ENCODE data around the gene CAPN13.

CAPN13 gene

DNA sequence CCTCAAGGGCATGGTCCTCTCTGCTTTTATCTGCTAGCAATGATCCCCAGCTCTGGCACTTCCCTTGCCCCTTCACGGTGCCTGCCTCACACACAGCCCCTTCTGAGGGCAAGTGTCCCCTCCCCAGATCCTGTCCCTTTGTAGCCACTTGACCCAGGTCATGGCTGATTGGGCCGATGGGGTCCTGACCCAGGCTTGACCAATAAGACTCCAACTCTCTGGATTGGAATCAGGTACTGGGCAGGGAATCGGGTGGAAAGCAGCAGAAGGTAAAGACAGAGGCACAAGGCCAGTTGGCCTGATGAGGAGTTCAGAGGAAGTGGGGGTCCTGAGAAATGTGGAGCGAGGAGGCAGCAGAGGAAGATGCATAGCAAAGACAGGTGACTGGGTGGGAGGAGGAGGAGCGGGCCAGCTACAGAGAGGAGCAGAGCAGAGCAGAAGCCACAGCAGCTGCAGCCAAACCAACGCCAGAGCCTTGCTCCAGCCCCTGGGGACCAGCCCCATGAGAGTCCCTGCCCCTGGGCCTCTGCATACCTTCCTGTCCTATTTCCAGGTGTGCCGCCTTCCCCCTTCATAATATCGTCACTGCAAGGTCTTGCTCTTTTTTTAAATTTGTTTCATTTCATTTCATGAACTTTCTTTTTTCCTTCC is 39.1 kb downstream of the CAPN13 start:
- peaks cover 80% of the 10 kb centered on the region for H3K27me3 Mint-ChIP-seq
- H3K27ac Mint-ChIP-seq (ENCODE audit: low read depth), result no peak overlapping the region
- no peaks in the 10 kb centered on the region for H3K9me3 Mint-ChIP-seq
- no peak for ATAC-seq (replicated peaks; ENCODE audit: extremely low read depth, poor library complexity, severe bottlenecking)
- no peaks in the 10 kb centered on the region for H3K4me1 Mint-ChIP-seq
- H3K4me3 Mint-ChIP-seq, result no peak overlapping the region
- no peak for DNase-seq (ENCODE audit: low spot score in 2 of 2)
- no peaks in the 10 kb centered on the region for H3K36me3 Mint-ChIP-seq (ENCODE audit: insufficient read depth)

DNA sequence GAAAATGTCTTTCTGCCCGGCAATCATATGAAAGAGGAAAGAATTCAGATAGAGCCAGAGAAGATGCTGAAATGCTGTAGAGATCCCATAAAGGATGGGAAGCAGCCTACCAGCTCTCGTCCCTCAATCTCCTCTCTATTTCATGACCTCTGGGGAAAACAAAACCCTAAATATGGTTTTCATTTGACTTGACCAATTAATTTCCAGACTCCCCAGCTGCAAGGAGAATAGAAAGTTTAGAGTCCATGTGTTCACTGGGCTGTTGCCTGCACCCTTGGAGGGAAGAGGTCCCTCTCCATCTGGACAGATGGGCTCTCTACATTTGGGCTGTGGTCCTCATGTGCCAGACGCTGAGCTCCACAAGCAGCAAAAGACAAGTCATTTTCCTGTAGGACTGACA is 40.6 kb downstream of the CAPN13 start:
- no peak overlapping the region for H3K4me3 Mint-ChIP-seq
- no peaks in the 10 kb centered on the region for H3K36me3 Mint-ChIP-seq (ENCODE audit: insufficient read depth)
- no peak overlapping the region for H3K27ac Mint-ChIP-seq (ENCODE audit: low read depth)
- peaks cover 70% of the 10 kb centered on the region for H3K27me3 Mint-ChIP-seq
- DNase-seq (ENCODE audit: low spot score in 2 of 2), result no peak
- H3K9me3 Mint-ChIP-seq, result no peaks in the 10 kb centered on the region
- H3K4me1 Mint-ChIP-seq, result no peaks in the 10 kb centered on the region
- ATAC-seq (replicated peaks; ENCODE audit: extremely low read depth, poor library complexity, severe bottlenecking), result no peak

DNA sequence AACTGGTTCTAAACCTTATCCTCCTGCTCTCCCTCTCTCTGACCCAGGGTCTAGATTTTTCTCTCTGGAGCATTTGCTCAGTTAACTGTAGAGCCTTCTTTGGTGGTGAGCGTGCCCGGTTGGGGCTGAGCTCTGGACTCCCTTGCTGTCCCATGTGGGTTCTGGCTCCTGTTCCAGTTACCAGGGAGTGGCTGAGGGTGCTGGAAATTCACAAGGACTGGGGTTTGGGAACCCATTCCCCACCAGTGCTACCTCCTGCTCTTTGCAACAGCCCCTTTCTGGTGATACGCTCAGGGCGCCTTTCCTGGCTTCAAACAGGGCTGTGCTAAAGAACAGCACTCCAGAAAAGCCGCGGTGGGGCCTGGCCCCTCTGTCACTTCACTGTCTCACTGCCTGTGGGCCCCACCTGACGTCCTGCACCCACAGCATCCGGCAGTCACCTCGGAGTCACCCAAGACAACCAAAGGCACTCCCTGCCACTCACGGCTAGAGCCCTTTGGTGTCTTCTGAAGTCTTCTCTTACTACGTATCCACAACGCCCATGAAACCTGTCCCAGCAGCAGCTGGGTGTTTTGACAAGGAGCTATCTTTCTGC is 41.3 kb downstream of the CAPN13 start:
- no peak for ATAC-seq (replicated peaks; ENCODE audit: extremely low read depth, poor library complexity, severe bottlenecking)
- Mint-ChIP-seq H3K9me3 (no peaks in the 10 kb centered on the region), H3K4me1 (no peaks in the 10 kb centered on the region), H3K27ac (ENCODE audit: low read depth) (no peak overlapping the region), H3K36me3 (ENCODE audit: insufficient read depth) (no peaks in the 10 kb centered on the region), H3K4me3 (no peak overlapping the region), H3K27me3 (peaks cover 76% of the 10 kb centered on the region)
- DNase-seq (ENCODE audit: low spot score in 2 of 2), result no peak

DNA sequence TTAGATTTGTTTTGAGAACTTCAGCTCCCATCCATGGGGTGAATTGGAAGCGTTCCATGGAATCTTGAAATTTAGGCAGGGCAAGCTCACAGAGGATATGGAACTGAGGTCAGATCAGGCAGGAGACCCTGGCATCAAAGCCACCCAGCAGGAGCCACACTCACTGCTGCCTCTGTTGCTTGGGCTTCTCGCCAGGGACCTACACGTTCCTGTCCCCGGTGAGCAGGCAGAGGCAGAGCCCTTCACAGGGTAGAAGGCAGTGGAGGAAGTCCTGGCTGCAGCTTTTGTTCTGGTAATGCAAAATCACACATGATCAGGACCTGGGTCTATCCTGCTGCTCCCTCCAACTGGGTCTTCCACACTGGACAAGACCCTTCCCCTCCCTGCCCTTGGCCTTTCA is 42.1 kb downstream of the CAPN13 start:
- Mint-ChIP-seq H3K36me3 (ENCODE audit: insufficient read depth) (no peaks in the 10 kb centered on the region), H3K27me3 (peaks cover 76% of the 10 kb centered on the region), H3K9me3 (no peaks in the 10 kb centered on the region), H3K27ac (ENCODE audit: low read depth) (no peak overlapping the region), H3K4me1 (no peaks in the 10 kb centered on the region), H3K4me3 (no peak overlapping the region)
- DNase-seq (ENCODE audit: low spot score in 2 of 2) (no peak), ATAC-seq (replicated peaks; ENCODE audit: extremely low read depth, poor library complexity, severe bottlenecking) (no peak)

DNA sequence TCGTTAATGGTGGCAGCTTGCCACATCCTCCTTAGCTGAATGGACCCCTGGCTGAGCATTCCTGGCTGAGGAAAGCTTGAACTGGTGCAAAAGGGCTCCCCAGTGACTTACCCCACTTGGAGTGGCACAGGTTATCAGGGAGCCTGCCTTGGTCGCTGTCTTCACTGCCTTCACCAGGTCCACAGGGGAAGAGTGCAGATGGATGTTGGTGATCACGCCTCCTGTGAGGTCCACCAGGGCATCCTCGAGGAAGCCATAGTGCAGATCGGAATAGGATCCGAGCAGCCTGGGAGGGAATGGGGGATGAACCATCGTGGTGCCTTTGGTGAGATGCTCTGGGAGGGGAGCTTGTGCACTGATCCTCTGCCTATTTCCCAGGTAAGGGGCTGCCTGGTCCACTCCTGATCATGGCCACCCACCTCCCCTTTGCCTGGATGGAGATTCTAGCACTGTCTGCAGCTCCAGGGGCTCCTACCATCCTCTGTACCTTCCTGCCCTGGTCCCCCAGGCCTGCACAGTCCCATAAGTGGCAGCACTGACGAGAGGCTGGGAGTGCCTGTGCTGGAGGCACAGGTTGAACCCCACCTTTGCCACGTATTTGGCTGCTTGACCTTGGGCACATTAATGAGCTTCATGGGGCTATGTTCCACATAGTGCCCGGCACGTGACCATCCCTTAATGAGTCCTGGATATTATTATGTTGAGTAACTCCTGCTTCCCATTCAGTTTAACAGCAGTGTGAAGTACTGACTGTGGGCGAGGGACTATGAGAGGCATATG is 43.0 kb downstream of the CAPN13 start:
- DNase-seq (ENCODE audit: low spot score in 2 of 2), result no peak
- Mint-ChIP-seq H3K36me3 (ENCODE audit: insufficient read depth) (no peaks in the 10 kb centered on the region), H3K27ac (ENCODE audit: low read depth) (no peak overlapping the region), H3K9me3 (no peaks in the 10 kb centered on the region), H3K27me3 (peaks cover 75% of the 10 kb centered on the region), H3K4me1 (no peaks in the 10 kb centered on the region), H3K4me3 (no peak overlapping the region)
- no peak for ATAC-seq (replicated peaks; ENCODE audit: extremely low read depth, poor library complexity, severe bottlenecking)

DNA sequence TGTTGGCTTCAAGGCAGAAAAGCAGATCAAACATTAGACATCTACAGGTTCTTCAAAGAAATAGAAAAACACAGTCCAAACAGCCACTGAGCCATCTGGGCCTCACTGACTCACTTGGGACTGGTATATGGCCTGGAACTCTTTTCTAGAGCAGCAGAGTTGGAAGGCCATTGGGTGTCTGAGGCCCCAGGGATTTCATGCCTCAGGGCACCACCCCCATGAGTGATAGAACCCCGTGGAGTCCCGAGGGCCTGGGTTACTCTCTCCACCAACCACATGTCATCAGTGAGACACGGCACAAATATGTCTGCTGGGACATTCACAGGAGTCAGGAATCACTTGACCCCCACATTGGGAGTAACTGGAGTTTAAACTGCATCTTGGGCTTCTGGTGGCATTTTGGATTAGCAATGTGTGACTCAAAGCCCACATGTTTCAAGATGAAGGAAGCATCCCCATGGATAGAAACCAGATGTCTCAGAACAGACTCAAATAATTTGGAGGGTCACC is 44.0 kb downstream of the CAPN13 start:
- no peak overlapping the region for H3K4me3 Mint-ChIP-seq
- no peaks in the 10 kb centered on the region for H3K4me1 Mint-ChIP-seq
- peaks cover 65% of the 10 kb centered on the region for H3K27me3 Mint-ChIP-seq
- DNase-seq (ENCODE audit: low spot score in 2 of 2), result no peak
- H3K36me3 Mint-ChIP-seq (ENCODE audit: insufficient read depth), result no peaks in the 10 kb centered on the region
- no peaks in the 10 kb centered on the region for H3K9me3 Mint-ChIP-seq
- no peak for ATAC-seq (replicated peaks; ENCODE audit: extremely low read depth, poor library complexity, severe bottlenecking)
- no peak overlapping the region for H3K27ac Mint-ChIP-seq (ENCODE audit: low read depth)

DNA sequence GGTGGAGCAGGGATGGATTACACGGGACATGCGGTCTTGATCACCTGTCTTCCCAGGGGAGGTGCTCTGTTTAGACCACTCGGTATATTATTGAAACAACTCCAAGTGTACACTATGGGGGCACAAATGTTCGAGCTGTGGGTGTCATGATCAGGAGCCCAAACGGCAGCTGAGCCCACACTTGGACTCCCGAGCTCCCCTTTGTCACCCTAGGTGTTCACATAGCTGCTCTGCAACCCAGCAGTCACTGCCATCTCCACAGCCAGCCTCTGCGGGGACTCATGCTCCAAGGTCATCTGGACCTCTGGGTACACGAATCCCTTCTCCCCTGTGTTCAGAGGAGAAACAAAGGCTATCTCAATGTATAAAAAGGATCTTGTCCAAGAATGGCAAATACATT is 46.0 kb downstream of the CAPN13 start:
- H3K4me3 Mint-ChIP-seq, result no peak overlapping the region
- no peaks in the 10 kb centered on the region for H3K36me3 Mint-ChIP-seq (ENCODE audit: insufficient read depth)
- H3K4me1 Mint-ChIP-seq, result no peaks in the 10 kb centered on the region
- peaks cover 64% of the 10 kb centered on the region for H3K27me3 Mint-ChIP-seq
- no peak for DNase-seq (ENCODE audit: low spot score in 2 of 2)
- H3K27ac Mint-ChIP-seq (ENCODE audit: low read depth), result no peak overlapping the region
- no peaks in the 10 kb centered on the region for H3K9me3 Mint-ChIP-seq
- ATAC-seq (replicated peaks; ENCODE audit: extremely low read depth, poor library complexity, severe bottlenecking), result no peak

DNA sequence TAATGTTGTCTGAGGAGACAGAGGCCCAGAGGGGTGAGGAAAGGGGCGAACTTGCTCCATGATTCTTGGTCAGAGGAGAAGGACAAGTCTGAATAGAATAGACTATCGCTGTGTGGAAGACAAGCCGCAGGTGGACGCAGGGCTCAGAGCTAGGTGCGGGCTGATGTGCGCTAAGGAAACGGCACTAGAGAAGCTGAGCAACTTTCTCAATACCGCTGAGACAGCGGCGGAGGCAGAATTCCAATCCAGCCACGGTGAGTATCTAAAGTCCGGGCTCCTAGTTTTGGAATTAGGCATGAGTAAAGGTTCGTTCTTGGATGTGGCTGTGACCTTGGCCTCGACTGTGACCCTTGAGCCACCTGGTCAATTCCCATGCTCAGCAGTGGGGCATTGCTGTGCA is 47.8 kb downstream of the CAPN13 start:
- ATAC-seq (replicated peaks; ENCODE audit: extremely low read depth, poor library complexity, severe bottlenecking) (no peak), DNase-seq (ENCODE audit: low spot score in 2 of 2) (no peak)
- Mint-ChIP-seq H3K36me3 (ENCODE audit: insufficient read depth) (no peaks in the 10 kb centered on the region), H3K9me3 (no peaks in the 10 kb centered on the region), H3K27ac (ENCODE audit: low read depth) (no peak overlapping the region), H3K4me3 (no peak overlapping the region), H3K4me1 (no peaks in the 10 kb centered on the region), H3K27me3 (peaks cover 64% of the 10 kb centered on the region)

DNA sequence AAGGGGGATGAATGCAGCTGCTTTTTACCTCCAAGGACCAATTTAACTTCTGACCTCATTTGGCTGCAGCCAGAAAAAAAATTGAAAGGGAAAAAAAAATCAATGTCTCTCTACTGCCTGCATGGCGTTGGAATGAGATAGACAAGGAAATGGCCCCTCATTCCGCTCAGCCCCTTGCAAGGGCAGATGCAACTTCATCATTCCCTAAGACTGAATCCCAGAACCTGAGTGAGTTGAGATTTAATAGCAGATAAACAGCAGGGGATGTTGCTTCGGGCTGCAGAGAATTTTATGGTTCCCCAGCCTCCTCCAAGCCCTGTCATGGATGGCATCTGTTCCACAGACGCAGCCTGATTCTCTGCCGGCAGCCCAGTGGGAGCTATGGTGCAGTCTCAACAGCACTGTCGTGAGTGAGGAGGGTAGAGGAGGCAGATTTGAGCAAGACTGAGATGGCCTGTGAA is 49.0 kb downstream of the CAPN13 start:
- Mint-ChIP-seq H3K4me1 (no peaks in the 10 kb centered on the region), H3K36me3 (ENCODE audit: insufficient read depth) (no peaks in the 10 kb centered on the region), H3K27me3 (peaks cover 71% of the 10 kb centered on the region), H3K4me3 (no peak overlapping the region), H3K9me3 (no peaks in the 10 kb centered on the region), H3K27ac (ENCODE audit: low read depth) (no peak overlapping the region)
- ATAC-seq (replicated peaks; ENCODE audit: extremely low read depth, poor library complexity, severe bottlenecking) (no peak), DNase-seq (ENCODE audit: low spot score in 2 of 2) (no peak)

DNA sequence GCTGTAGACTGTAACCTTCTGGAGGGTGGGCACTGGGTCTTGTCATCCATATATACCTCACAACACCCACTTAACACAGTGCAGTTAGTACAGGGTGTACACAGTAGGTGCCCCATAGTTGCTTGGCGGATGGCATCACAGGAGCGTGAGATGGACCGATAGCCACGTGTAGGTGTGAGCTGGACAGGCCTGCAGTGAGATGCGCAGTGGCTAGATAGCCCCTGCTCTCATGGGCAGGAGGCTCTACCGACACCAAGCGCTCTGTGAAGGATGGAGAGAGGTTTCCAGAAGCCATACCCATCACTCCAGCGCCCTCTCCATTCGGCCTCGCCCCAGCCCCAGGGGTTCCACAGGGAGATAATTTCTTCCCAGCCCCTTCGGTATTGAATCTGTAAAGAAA is 49.5 kb downstream of the CAPN13 start:
- Mint-ChIP-seq H3K27me3 (peaks cover 72% of the 10 kb centered on the region), H3K27ac (ENCODE audit: low read depth) (no peak overlapping the region), H3K36me3 (ENCODE audit: insufficient read depth) (no peaks in the 10 kb centered on the region), H3K4me1 (no peaks in the 10 kb centered on the region), H3K4me3 (no peak overlapping the region), H3K9me3 (no peaks in the 10 kb centered on the region)
- no peak for ATAC-seq (replicated peaks; ENCODE audit: extremely low read depth, poor library complexity, severe bottlenecking)
- no peak for DNase-seq (ENCODE audit: low spot score in 2 of 2)

DNA sequence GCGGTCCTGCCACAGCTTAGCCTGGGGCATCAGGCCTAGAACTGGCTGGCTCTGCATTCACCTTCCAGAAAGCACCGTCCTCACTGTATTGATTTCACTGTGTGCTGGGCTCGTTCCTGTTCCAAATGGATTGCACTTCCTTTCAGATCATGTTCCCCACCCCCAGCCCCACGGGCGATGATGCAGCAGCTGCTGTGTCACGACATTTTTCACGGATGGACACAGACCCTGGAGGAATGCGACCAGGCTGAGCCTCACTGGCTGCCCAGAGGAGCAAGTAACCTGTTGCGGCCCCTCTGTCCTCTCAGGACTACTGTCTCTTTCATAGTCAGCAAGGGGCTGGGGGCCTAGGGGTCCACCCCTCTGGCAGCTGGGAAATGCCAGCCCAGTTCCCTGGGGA is 50.3 kb downstream of the CAPN13 start:
- no peak for DNase-seq (ENCODE audit: low spot score in 2 of 2)
- no peak for ATAC-seq (replicated peaks; ENCODE audit: extremely low read depth, poor library complexity, severe bottlenecking)
- Mint-ChIP-seq H3K4me1 (no peaks in the 10 kb centered on the region), H3K36me3 (ENCODE audit: insufficient read depth) (no peaks in the 10 kb centered on the region), H3K9me3 (no peaks in the 10 kb centered on the region), H3K27ac (ENCODE audit: low read depth) (no peak overlapping the region), H3K27me3 (peaks cover 77% of the 10 kb centered on the region), H3K4me3 (no peak overlapping the region)

DNA sequence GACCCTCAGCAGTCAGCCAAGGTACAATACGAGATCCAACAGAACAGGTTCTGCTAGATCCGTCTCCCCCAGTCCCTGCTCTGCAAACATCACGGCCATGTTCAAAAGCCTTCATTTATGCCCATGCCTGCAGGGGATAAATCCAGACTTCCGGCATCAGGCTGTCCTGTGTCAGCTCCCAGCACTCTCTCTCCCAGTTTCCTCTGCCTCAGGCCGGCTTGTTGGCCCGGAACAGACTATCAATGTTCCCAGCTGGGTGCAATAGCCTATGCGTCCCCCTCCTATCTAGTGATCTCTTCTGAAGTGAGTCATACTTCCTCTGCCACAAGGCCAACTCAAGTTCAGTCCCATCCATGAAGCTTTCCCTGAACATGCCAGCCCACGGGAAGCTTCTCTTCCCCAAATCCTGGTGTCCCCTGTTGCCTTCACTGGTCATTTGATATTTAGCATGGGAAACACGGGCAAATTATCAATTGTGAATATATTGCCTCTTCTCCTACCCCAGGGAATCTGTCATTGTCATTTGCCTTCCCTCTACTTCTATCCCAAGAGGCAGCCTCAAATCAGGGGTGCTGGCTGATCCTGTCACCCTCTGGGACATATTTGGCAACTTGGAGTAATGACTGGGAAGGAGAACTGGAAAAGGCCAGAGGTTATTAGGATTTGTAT is 51.1 kb downstream of the CAPN13 start:
- H3K4me3 Mint-ChIP-seq, result no peak overlapping the region
- DNase-seq (ENCODE audit: low spot score in 2 of 2) (no peak), ATAC-seq (replicated peaks; ENCODE audit: extremely low read depth, poor library complexity, severe bottlenecking) (no peak)
- H3K27me3 Mint-ChIP-seq, result peaks cover 79% of the 10 kb centered on the region
- H3K27ac Mint-ChIP-seq (ENCODE audit: low read depth), result no peak overlapping the region
- H3K36me3 Mint-ChIP-seq (ENCODE audit: insufficient read depth), result no peaks in the 10 kb centered on the region
- H3K4me1 Mint-ChIP-seq, result no peaks in the 10 kb centered on the region
- no peaks in the 10 kb centered on the region for H3K9me3 Mint-ChIP-seq

All from central memory CD8-positive, alpha-beta T cell (primary cell).